Stomach (tissue), 9 donors: Measurements from ENCODE around the gene LFNG. TPM values are rescaled to one million over a fixed set of nuclear protein-coding genes. Genes with fewer than 3 reads are reported as not detected.

Experiments
- DNase-seq, 2 donors: peaks; one replicate each; pipeline versions ENCODE4 v3.0.0 to v3.0.0-alpha.2; 2013 to 2019
- H3K27ac ChIP-seq, 5 donors: fragments of 200-600 bp in 4 of 5; sonication (generic) in 4 of 5; one replicate each; pipeline ENCODE4 v1.5.1; 2013 to 2019; ENCODE audit warnings: mild to moderate bottlenecking in 1 of 5, moderate library complexity in 1 of 5
- H3K27me3 ChIP-seq, 3 donors: fragments of 200-600 bp; sonication (generic); one replicate each; pipeline ENCODE4 v1.5.1; 2017 to 2019; ENCODE audit warnings: mixed run types in 1 of 3
- H3K36me3 ChIP-seq, 4 donors: fragments of 200-600 bp; sonication (generic); 1 replicate in 3 of 4; 2 replicates in 1 of 4; pipeline ENCODE4 v1.5.1; 2016 to 2019
- H3K4me1 ChIP-seq, 4 donors: fragments of 200-600 bp; sonication (generic); one replicate each; pipeline ENCODE4 v1.5.1; 2016 to 2019
- H3K4me3 ChIP-seq, 4 donors: fragments of 200-600 bp; sonication (generic) in 3 of 4; one replicate each; pipeline ENCODE4 v1.5.1; 2016 to 2019; ENCODE audit warnings: mild to moderate bottlenecking in 1 of 4
- H3K9me3 ChIP-seq, 4 donors: fragments of 200-600 bp; sonication (generic); one replicate each; pipeline ENCODE4 v1.5.1; 2016 to 2019
- CTCF ChIP-seq, 7 experiments: fragments of 450-650 bp in 4 of 7; fragments of 200-600 bp in 3 of 7; sonication (generic) in 3 of 7; IDR thresholded peaks; one replicate each; pipeline ENCODE4 v1.5.1; 2016 to 2019; ENCODE audit warnings: antibody characterized with exemption in 7 of 7, control low read depth in 2 of 7, mild to moderate bottlenecking in 1 of 7
- EP300 ChIP-seq: sonication (generic); formaldehyde crosslinking; IDR thresholded peaks from one replicate; pipeline ENCODE4 v1.6.1; 2017; ENCODE audit warnings: antibody characterized with exemption
- POLR2A ChIP-seq, 4 donors: fragments of 450-650 bp; IDR thresholded peaks; one replicate each; pipeline ENCODE4 v1.6.1; 2016; ENCODE audit warnings: antibody characterized with exemption in 4 of 4, control low read depth in 2 of 4, mild to moderate bottlenecking in 1 of 4, moderate library complexity in 1 of 4
- POLR2AphosphoS5 ChIP-seq, 3 donors: sonication (generic); formaldehyde crosslinking; IDR thresholded peaks; one replicate each; pipeline ENCODE4 v1.6.1; 2016; ENCODE audit warnings: antibody characterized with exemption in 3 of 3
- WGBS, 5 donors: extraction: QIAGEN DNeasy Blood & Tissue Kit in 3 of 5; methylation state at CpG; one replicate each; pipeline versions ENCODE4 v1.1.5 to v1.1.7; 2013 to 2018; 5-methylcytosine and 5-hydroxymethylcytosine counted together
- intact Hi-C: fragments of 100-400 bp; cut with DNase I; formaldehyde crosslinking; loops from one replicate; pipeline ENCODE4 v1.15.1; 2023; ENCODE audit warnings: low total_unique reads
- polyA plus RNA-seq, 3 donors: library from polyadenylated mRNA; stranded (reverse); fragments of 200-250 nt; gene quantifications; one replicate each; pipeline ENCODE4 v1.2.3, GENCODE V29; 2013
- total RNA-seq, 5 donors: library from RNA; depleted of rRNA; stranded (reverse); fragments of >200 nt; gene quantifications; one replicate each; pipeline versions ENCODE4 v1.1.0 to v1.2.3, GENCODE V29; 2014 to 2016
- donor health status: healthy with polysubstance abuse.
- donor health status: Bipolar disorder and iron deficiency.
- donor health status: healthy.

LFNG gene
- total and polyA plus RNA-seq, 8 donors: 8.0 to 103 (median 17.4) TPM

- 63 to 86% (median 70%) methylated on average over 14 to 21 of the region's 21 CpGs for WGBS, 5 donors
- DNase-seq: peak in 1 of 2 donors; percentile 72
- intact Hi-C loops: no loop called here
Measured at GRCh38 chr7:2480070-2480408, 39.5 kb upstream of the LFNG start.

GRCh38 chr7:2481195-2481594 is 38.4 kb upstream of the LFNG start:
- no peak for TF ChIP-seq EP300
- TF ChIP-seq POLR2A (IDR thresholded peaks at IDR 0.05): no peak
- TF ChIP-seq CTCF (IDR thresholded peaks at IDR 0.05): no peak
- TF ChIP-seq POLR2AphosphoS5 (IDR thresholded peaks at IDR 0.05): no peak

More at GRCh38 chr7:2480070-2480408, 39.5 kb upstream of the LFNG start:
- Histone ChIP-seq H3K4me1 (peaks cover 17 to 38% (median 29%) of the 10 kb centered on the region in 4 donors), H3K27ac (no peak overlapping the region), H3K27me3 (peaks cover 0 to 82% (median 0%) of the 10 kb centered on the region in 3 donors), H3K9me3 (peaks cover 0 to 12% (median 10%) of the 10 kb centered on the region in 4 donors), H3K36me3 (no peaks in the 10 kb centered on the region), H3K4me3 (no peak overlapping the region)
- TF ChIP-seq EP300: no peak
- no peak for TF ChIP-seq CTCF (IDR thresholded peaks at IDR 0.05)

GRCh38 chr7:2482725-2483451 is 36.7 kb upstream of the LFNG start:
- no peak for TF ChIP-seq POLR2A (IDR thresholded peaks at IDR 0.05)
- TF ChIP-seq EP300: no peak
- no peak for TF ChIP-seq POLR2AphosphoS5 (IDR thresholded peaks at IDR 0.05)
- TF ChIP-seq CTCF (IDR thresholded peaks at IDR 0.05): no peak
- DNase-seq: peak in 1 of 2 donors; percentile 15
- peaks cover 11 to 25% (median 20%) of the 10 kb centered on the region in 4 donors for H3K4me1 ChIP-seq
- peaks cover 0 to 12% (median 10%) of the 10 kb centered on the region in 4 donors for H3K9me3 ChIP-seq
- no peaks in the 10 kb centered on the region for H3K36me3 ChIP-seq
- H3K27ac ChIP-seq: no peak overlapping the region
- H3K27me3 ChIP-seq: peaks cover 0 to 58% (median 0%) of the 10 kb centered on the region in 3 donors
- 80 to 84% (median 81%) methylated on average over 10 of the region's 10 CpGs for WGBS, 5 donors
- no peak overlapping the region for H3K4me3 ChIP-seq
- intact Hi-C loops: no loop called here

More at GRCh38 chr7:2481195-2481594, 38.4 kb upstream of the LFNG start:
- no peak for DNase-seq
- H3K4me3 ChIP-seq: no peak overlapping the region
- peaks cover 17 to 37% (median 29%) of the 10 kb centered on the region in 4 donors for H3K4me1 ChIP-seq
- no peaks in the 10 kb centered on the region for H3K36me3 ChIP-seq
- 69 to 89% (median 77%) methylated on average over 4 of the region's 4 CpGs for WGBS, 5 donors
- peaks cover 0 to 12% (median 10%) of the 10 kb centered on the region in 4 donors for H3K9me3 ChIP-seq
- peaks cover 0 to 74% (median 0%) of the 10 kb centered on the region in 3 donors for H3K27me3 ChIP-seq
- intact Hi-C loops: no loop called here
- H3K27ac ChIP-seq: no peak overlapping the region

GRCh38 chr7:2483494-2483893 is 36.1 kb upstream of the LFNG start:
- intact Hi-C loops: no loop called here
- H3K9me3 ChIP-seq: peaks cover 0 to 12% (median 10%) of the 10 kb centered on the region in 4 donors
- no peaks in the 10 kb centered on the region for H3K36me3 ChIP-seq
- TF ChIP-seq POLR2A (IDR thresholded peaks at IDR 0.05) (no peak), POLR2AphosphoS5 (IDR thresholded peaks at IDR 0.05) (no peak), EP300 (no peak), CTCF (IDR thresholded peaks at IDR 0.05) (no peak)
- H3K27me3 ChIP-seq: peaks cover 0 to 52% (median 0%) of the 10 kb centered on the region in 3 donors
- 63 to 79% (median 72%) methylated on average over 5 of the region's 5 CpGs for WGBS, 5 donors
- DNase-seq: peak in 1 of 2 donors; percentile 26
- H3K4me3 ChIP-seq: no peak overlapping the region
- H3K4me1 ChIP-seq: peaks cover 5 to 24% (median 20%) of the 10 kb centered on the region in 4 donors
- no peak overlapping the region for H3K27ac ChIP-seq
